Small intestine (tissue), 7 donors: ENCODE data around the gene TDRD12. TPM values are rescaled to one million over a fixed set of nuclear protein-coding genes. Genes with fewer than 3 reads are reported as not detected.
"Not testable (repeated sequence)": the region's sequence is repeated elsewhere in the genome, so short reads cannot be mapped to it uniquely, and the experiment has no call there.

Experiments used
- DNase-seq, 2 donors: peaks; one replicate each; pipeline versions ENCODE4 v3.0.0 to v3.0.0-alpha.2; 2013
- FAIRE-seq: peaks from 2 replicates; lab custom pipeline; 2012; peaks lifted over from hg19 to GRCh38; lab: Jason Lieb, UNC
- H3K27ac ChIP-seq, 3 donors: one replicate each; pipeline ENCODE4 v1.5.1; 2013; ENCODE audit warnings: low read length in 2 of 3, mild to moderate bottlenecking in 2 of 3, control low read depth in 1 of 3, inconsistent platforms in 1 of 3, low read depth in 1 of 3, moderate library complexity in 1 of 3
- H3K27me3 ChIP-seq, 3 donors: one replicate each; pipeline ENCODE4 v1.6.1; 2013; ENCODE audit warnings: low read length in 3 of 3, inconsistent platforms in 1 of 3; ENCODE audit not compliant: control insufficient read depth in 3 of 3, insufficient read depth in 3 of 3
- H3K36me3 ChIP-seq, 3 donors: one replicate each; pipeline ENCODE4 v1.6.1; 2013; ENCODE audit warnings: low read length in 3 of 3, inconsistent platforms in 1 of 3, low read depth in 1 of 3, mild to moderate bottlenecking in 1 of 3, moderate library complexity in 1 of 3; ENCODE audit not compliant: control insufficient read depth in 3 of 3, insufficient read depth in 2 of 3
- H3K4me1 ChIP-seq, 3 donors: one replicate each; pipeline ENCODE4 v1.6.1; 2013; ENCODE audit warnings: low read length in 2 of 3, inconsistent platforms in 1 of 3, low read depth in 1 of 3, mild to moderate bottlenecking in 1 of 3, moderate library complexity in 1 of 3; ENCODE audit not compliant: control insufficient read depth in 3 of 3, insufficient read depth in 2 of 3
- H3K4me3 ChIP-seq, 3 donors: one replicate each; pipeline ENCODE4 v1.5.1; 2013; ENCODE audit warnings: low read length in 3 of 3, control low read depth in 1 of 3, inconsistent platforms in 1 of 3, low read depth in 1 of 3, mild to moderate bottlenecking in 1 of 3, moderate library complexity in 1 of 3
- H3K9me3 ChIP-seq, 2 donors: one replicate each; pipeline ENCODE4 v1.6.1; 2013; ENCODE audit warnings: low read depth in 1 of 2, low read length in 1 of 2; ENCODE audit not compliant: control insufficient read depth in 2 of 2, insufficient read depth in 1 of 2
- WGBS, 3 donors: extraction: QIAGEN DNeasy Blood & Tissue Kit; methylation state at CpG; one replicate each; pipeline ENCODE4 v1.1.7; 2013; 5-methylcytosine and 5-hydroxymethylcytosine counted together
- polyA plus RNA-seq, 4 donors: library from polyadenylated mRNA; stranded (reverse) in 3 of 4; unstranded in 1 of 4; fragments of 200-250 nt in 3 of 4; fragments of 120-200 nt in 1 of 4; gene quantifications; one replicate each; pipeline versions ENCODE4 v1.2.1 to v1.2.3, GENCODE V29; 2013
- donor health status: healthy with polysubstance abuse.
- donor health status: control.
- donor health status: control.
- donor health status: Bipolar disorder and iron deficiency.
- donor health status: healthy.

Gene TDRD12
- polyA plus RNA-seq, 4 donors = 0.12 to 0.46 (median 0.22) TPM; not detected in 1

GRCh38 chr19:32695506-32695905 lies 24.1 kb upstream of the TDRD12 start:
- not testable (repeated sequence) for H3K4me3 ChIP-seq, H3K27me3 ChIP-seq, DNase-seq, FAIRE-seq, H3K9me3 ChIP-seq
- peaks cover 6 to 32% (median 8%) of the 10 kb centered on the region in 3 donors for H3K4me1 ChIP-seq
- peaks cover 2 to 25% (median 3%) of the 10 kb centered on the region in 3 donors for H3K36me3 ChIP-seq
- 47 to 56% (median 53%) methylated on average over 6 of the region's 6 CpGs for WGBS, 3 donors
- H3K27ac ChIP-seq = peak overlapping the region in 1 of 3 donors; percentile 22

GRCh38 chr19:32696771-32697170 lies 22.8 kb upstream of the TDRD12 start:
- not testable (repeated sequence) for FAIRE-seq
- H3K27ac ChIP-seq = peak overlapping the region in 1 of 3 donors; percentile 23

DNA sequence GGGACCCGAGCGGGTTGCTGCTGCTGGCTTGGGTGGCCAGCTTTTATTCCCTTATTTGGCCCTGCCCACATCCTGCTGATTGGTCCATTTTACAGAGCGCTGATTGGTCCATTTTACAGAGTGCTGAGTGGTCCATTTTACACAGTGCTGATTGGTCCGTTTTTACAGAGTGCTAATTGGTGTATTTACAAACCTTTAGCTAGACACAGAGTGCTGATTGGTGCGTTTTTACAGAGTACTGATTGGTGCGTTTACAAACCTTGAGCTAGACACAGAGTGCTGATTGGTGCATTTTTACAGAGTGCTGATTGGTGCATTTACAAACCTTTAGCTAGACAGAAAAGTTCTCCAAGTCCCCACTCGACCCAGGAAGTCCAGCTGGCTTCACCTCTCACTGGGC lies 19.4 kb upstream of the TDRD12 start:
- not testable (repeated sequence) for DNase-seq, H3K4me3 ChIP-seq, H3K27ac ChIP-seq, FAIRE-seq, H3K27me3 ChIP-seq
- Histone ChIP-seq H3K4me1 (peaks cover 4 to 26% (median 6%) of the 10 kb centered on the region in 3 donors), H3K36me3 (peaks cover 2 to 41% (median 3%) of the 10 kb centered on the region in 3 donors), H3K9me3 (peaks cover 0 to 15% of the 10 kb centered on the region in 2 donors)
- WGBS, 3 donors = 96 to 97% (median 97%) methylated on average over 7 of the region's 7 CpGs

More at GRCh38 chr19:32696771-32697170, 22.8 kb upstream of the TDRD12 start:
- not testable (repeated sequence) for H3K27me3 ChIP-seq, H3K9me3 ChIP-seq, H3K4me3 ChIP-seq
- WGBS, 3 donors = 29 to 70% (median 40%) methylated on average over 3 of the region's 3 CpGs
- peak; percentile 76 to 83 for DNase-seq
- peaks cover 2 to 31% (median 3%) of the 10 kb centered on the region in 3 donors for H3K36me3 ChIP-seq
- H3K4me1 ChIP-seq = peaks cover 4 to 24% (median 4%) of the 10 kb centered on the region in 3 donors

- peaks cover 0 to 16% (median 1%) of the 10 kb centered on the region in 3 donors for H3K4me1 ChIP-seq
- FAIRE-seq = no peak
- WGBS, 3 donors = 12 to 56% (median 33%) methylated on average over 5 of the region's 5 CpGs
- no peaks in the 10 kb centered on the region for H3K27me3 ChIP-seq
- peaks cover 0 to 16% of the 10 kb centered on the region in 2 donors for H3K9me3 ChIP-seq
- H3K27ac ChIP-seq = peak overlapping the region in 1 of 3 donors; percentile 34
- no peak overlapping the region for H3K4me3 ChIP-seq
- peak; percentile 79 to 96 for DNase-seq
- peaks cover 2 to 46% (median 3%) of the 10 kb centered on the region in 3 donors for H3K36me3 ChIP-seq
Measured at GRCh38 chr19:32702010-32702409, 17.6 kb upstream of the TDRD12 start.

DNA sequence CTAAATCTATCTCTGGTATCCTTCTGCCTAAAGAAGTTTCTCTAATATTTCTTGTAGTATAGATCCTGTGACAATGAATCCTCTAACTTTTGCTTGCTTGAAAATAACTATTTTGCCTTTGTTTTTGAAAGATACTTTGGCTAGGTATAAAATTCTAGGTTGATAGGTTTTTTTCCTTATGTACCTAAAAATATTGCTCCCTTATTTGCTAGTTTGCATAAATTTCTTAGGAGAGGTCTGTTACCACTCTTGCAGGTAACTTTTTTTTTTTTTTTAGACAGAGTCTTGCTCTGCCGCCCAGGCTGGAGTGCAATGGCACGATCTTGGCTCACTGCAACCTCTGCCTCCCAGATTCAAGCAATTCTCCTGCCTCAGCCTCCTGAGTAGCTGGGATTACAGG lies 15.6 kb upstream of the TDRD12 start:
- WGBS, 3 donors = 97 to 100% (median 100%) methylated on average over 2 of the region's 2 CpGs
- Histone ChIP-seq H3K36me3 (peaks cover 0 to 43% (median 0%) of the 10 kb centered on the region in 3 donors), H3K4me1 (peaks cover 0 to 16% (median 1%) of the 10 kb centered on the region in 3 donors), H3K9me3 (peaks cover 0 to 16% of the 10 kb centered on the region in 2 donors)
- H3K27me3 ChIP-seq, FAIRE-seq, H3K27ac ChIP-seq, DNase-seq, H3K4me3 ChIP-seq: not testable (repeated sequence)

- FAIRE-seq (no peak), DNase-seq (no peak)
- H3K27me3 ChIP-seq = no peaks in the 10 kb centered on the region
- peaks cover 0 to 41% (median 0%) of the 10 kb centered on the region in 3 donors for H3K36me3 ChIP-seq
- 73 to 78% (median 77%) methylated on average over 3 of the region's 3 CpGs for WGBS, 3 donors
- H3K27ac ChIP-seq = no peak overlapping the region
- peaks cover 0 to 3% (median 0%) of the 10 kb centered on the region in 3 donors for H3K4me1 ChIP-seq
- no peak overlapping the region for H3K4me3 ChIP-seq
- H3K9me3 ChIP-seq = peaks cover 0 to 14% of the 10 kb centered on the region in 2 donors
Measured at GRCh38 chr19:32708457-32708856, 11.1 kb upstream of the TDRD12 start.

DNA sequence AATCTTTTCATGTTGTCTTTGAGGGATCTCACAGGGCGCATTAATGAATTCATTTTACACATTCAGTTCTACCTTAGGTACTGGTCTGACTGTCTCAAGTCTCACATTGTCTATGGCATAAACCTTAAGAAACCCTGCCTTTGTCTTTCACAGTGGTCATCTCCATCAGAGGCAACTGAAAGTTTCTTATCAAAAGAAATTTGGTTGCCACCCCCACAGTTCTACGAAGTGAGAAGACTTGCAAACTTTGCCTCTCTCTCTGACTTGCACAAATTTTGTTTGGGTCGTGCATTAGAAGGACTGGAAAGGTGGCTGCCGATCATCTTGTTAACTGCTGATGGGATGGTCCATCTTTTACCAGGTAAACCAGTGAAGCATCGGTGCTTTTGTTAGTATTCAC lies 10.5 kb upstream of the TDRD12 start:
- Histone ChIP-seq H3K4me1 (peaks cover 0 to 3% (median 0%) of the 10 kb centered on the region in 3 donors), H3K27me3 (no peaks in the 10 kb centered on the region), H3K9me3 (peaks cover 0 to 9% of the 10 kb centered on the region in 2 donors), H3K27ac (no peak overlapping the region), H3K36me3 (peaks cover 0 to 40% (median 0%) of the 10 kb centered on the region in 3 donors), H3K4me3 (no peak overlapping the region)
- FAIRE-seq (no peak), DNase-seq (no peak)
- 92 to 94% (median 93%) methylated on average over 5 of the region's 5 CpGs for WGBS, 3 donors

DNA sequence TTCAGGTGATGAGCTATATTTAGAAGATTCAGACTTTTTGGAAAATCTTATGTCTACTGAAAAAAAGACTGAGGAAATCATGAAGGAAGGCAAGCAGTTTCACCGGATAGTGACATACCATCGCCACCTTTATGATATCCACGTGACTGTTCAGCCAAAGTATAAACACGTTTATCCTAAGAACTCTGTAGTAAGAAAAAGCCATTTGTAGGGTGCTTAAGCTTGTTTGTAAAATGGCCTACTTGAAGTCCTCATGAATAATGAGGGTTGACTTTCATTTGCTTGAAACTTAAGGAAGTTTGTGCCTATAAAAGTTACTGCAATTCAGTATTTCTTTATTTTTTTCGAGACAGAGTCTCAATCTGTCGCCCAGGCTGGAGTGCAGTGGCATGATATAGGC lies 7.8 kb upstream of the TDRD12 start:
- Histone ChIP-seq H3K4me3 (no peak overlapping the region), H3K9me3 (no peaks in the 10 kb centered on the region), H3K27me3 (no peaks in the 10 kb centered on the region), H3K36me3 (peaks cover 0 to 35% (median 0%) of the 10 kb centered on the region in 3 donors), H3K27ac (no peak overlapping the region), H3K4me1 (peaks cover 0 to 3% (median 0%) of the 10 kb centered on the region in 3 donors)
- FAIRE-seq = no peak
- WGBS, 3 donors = 91 to 94% (median 91%) methylated on average over 6 of the region's 6 CpGs
- DNase-seq = no peak
